GM18909 (cell line): ENCODE results near the gene SLC6A9.

Experiments
- ATAC-seq: cut with Tn5 transposase; IDR thresholded peaks from one replicate; pipeline ENCODE4 v1.9.1; 2021; ENCODE audit warnings: mild to moderate bottlenecking; ENCODE audit not compliant: unreplicated experiment, poor library complexity

SLC6A9 gene

DNA sequence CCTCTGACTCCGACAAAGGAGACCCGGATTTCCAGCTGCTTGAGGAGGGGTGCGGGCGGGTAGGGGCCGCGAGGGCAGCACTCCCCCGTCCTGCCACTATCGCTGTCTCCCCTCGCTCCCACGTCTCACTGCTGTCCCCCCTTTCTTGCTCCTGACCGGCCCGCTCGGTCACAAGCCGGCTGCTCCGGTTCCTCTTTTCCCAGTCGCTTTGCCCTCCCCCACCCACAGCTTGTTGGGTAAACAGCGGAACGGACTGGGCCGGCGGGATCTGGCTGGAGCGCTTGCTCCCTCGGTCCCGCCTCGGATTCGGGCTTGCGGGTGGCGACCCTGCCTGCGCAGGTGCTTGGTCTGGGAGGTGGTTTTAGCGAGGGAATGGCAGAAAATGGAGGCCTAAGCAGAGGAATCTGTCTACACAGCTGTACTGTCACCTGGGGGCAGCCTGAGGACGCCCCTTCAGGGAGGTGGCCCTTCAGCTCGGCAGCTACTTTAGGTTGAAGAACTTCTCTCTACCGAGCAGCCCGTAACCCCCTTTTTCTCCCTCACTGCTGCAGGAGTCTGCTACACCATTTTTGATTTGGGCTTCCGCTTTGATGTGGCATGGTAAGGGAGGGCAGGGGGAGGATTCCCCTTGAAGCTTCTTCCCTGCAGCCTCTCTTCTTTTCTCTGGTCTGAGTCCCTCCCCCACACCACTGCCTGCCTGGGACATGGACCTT, 55.9 kb downstream of the SLC6A9 start:
- no peak for ATAC-seq

DNA sequence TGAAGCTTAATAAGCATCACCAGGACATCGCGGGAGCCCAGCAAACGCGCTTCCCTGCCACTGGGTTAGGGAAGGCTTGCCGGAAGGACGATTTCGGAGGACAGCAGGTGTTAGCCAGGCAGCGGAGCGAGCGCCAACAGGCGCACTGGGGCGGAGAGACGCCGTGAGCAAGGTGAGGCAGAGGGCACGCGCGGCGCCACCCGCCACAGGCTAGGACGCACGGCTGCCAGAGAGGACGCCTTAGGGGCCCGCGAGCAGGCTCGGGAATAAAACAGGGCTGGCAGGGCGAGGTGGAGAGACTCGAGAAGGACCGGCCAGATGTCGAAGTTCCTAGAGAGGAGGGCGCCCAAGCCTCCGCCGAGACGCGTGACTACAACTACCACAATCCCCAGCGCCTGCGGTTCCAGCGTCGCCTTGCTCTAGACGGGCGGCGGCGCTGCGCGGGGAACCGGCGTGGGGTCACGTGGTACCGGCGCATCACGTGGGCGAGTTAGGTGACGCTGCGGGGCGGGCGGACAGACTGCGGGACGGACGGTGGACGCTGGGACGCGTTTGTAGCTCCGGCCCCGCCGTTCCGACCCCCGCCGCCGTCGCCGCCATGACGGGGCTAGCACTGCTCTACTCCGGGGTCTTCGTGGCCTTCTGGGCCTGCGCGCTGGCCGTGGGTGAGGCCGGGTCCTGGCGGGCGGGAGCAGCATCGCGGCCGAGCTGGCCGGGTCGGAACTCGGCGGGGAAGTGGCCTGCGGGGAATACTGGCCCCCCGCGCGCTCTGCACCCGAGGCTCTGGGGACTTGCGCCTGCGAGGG, 56.6 kb downstream of the SLC6A9 start, which contains the start of gene ATP6V0B:
Gene ATP6V0B (plus strand): TSS at position 518 of the 806 bp plus-strand sequence. CDS start 81 bp downstream, at position 599.
- ATAC-seq = peak; percentile 64

DNA sequence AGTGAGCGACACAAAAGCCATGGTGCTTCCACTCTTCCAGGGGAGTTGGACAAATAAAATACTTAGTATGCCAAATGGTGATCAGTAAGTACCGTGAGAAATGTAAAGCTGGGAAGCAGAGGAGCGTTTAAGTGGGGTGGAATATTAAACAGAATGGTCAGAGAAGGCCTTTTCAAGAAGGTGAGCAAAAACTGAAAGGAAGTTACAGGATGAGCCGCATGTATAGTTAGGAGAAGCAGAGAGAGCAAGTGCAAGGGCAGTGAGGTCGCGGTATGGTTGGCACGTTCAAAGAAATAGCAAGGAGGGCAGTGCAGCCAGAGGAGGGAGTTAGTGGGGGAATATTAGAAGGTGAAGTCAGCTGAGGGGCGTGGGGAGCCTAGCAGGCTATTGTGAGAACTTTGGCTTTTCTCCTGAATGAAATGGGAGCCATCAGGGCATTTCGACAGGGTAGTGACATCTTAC, 57.2 kb downstream of the SLC6A9 start:
- ATAC-seq = peak; percentile 1

DNA sequence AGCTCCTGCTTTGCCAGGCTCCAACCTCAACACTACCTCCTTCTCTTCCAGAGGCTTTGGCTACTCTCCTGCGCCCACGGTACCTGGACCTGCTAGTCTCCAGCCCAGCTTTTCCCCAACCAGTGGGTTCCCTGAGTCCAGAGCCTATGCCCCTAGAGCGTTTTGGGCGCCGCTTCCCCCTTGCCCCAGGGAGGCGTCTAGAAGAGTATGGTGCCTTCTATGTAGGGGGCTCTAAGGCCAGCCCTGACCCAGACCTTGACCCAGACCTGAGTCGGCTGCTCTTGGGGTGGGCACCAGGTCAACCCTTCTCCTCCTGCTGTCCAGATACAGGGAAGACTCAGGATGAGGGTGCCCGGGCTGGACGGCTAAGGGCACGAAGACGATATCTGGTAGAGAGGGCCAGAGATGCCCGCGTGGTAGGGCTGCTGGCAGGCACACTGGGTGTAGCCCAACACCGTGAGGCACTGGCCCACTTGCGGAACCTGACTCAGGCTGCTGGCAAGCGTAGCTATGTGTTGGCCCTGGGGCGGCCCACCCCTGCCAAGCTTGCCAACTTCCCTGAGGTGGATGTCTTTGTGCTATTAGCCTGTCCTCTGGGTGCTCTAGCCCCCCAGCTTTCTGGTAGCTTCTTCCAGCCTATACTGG, 59.8 kb downstream of the SLC6A9 start:
- ATAC-seq = no peak

DNA sequence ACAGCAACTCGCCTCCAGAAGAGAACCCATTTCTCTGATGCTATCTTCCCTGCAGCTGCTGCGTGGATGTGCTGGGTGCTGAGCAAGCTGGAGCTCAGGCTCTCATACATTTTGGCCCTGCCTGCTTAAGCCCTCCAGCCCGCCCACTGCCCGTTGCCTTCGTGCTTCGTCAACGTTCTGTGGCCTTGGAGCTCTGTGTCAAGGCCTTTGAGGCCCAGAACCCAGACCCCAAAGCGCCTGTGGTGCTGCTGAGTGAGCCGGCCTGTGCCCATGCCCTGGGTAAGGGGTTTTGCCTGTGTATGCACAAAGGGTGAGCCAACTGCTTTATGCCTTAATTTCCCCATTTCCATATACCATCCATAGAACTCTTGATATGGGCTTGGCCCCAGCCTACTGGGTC, 60.4 kb downstream of the SLC6A9 start:
- no peak for ATAC-seq

DNA sequence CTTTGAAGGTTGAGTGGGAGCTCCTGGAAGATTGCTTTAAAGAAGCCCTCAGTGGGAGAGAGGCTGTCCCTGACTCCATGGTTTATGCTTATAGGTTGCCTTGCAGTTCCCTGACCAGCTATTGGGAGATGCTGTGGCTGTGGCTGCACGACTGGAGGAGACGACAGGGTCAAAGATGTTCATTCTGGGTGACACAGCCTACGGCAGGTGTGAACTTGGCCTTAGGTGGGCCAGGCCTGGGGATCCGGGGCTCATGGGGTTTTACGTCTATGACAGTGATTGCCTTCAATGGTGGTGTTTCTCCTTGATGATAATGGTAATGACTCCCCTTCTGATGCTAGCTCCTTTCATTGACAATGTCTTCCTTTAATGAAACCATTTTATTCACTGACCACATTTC, 60.8 kb downstream of the SLC6A9 start:
- ATAC-seq = no peak

DNA sequence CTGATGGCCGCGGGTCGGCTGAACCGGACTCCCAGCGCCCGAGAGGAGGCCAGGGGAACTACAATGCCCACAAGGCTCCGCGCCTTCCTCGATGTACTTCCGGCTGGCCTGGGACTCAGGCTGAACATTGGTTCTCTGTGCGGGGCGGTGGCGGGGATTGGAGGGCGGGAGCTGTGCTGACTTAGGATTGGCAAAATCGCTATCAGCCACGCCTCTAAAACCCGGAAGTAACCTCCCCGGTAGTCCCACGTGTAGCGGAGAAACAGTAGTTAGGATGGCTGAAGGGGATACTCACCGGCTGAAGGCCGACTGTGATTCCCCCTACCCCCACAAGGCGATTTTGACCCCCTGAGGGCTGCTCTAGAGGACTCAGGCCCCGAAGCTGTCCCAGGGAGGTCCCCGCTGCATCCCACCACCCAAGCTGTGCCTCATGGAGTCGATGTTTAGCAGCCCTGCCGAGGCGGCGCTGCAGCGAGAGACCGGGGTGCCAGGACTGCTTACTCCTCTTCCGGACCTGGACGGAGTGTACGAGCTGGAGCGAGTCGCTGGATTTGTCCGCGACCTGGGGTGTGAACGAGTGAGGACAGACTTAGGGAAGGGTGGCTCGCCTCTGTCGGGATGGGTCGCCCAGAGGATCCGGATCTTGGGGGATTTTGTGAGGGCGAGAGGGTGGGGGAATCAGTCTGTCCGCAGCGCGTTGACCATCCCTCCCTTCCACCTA, 61.4 kb downstream of the SLC6A9 start, which contains the start of gene DPH2:
Gene DPH2 (plus strand): TSS at position 265 of the 721 bp plus-strand sequence. CDS start 166 bp downstream, at position 431.
- peak; percentile 82 for ATAC-seq

DNA sequence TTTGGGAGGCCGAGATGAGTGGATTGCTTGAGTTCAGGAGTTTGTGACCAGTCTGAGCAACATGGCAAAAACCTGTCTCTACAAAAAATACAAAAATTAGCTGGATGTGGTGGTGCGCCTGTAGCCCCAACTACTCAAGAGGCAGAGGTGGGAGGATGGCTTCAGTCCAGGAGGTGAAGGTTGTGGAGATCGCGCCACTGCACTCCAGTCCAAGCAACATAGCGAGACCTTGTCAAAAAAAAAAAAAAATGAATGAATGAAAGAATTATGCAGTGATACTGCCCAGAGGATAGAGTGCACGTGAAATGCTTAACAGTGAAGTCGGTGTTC, 61.9 kb downstream of the SLC6A9 start:
- ATAC-seq = no peak

DNA sequence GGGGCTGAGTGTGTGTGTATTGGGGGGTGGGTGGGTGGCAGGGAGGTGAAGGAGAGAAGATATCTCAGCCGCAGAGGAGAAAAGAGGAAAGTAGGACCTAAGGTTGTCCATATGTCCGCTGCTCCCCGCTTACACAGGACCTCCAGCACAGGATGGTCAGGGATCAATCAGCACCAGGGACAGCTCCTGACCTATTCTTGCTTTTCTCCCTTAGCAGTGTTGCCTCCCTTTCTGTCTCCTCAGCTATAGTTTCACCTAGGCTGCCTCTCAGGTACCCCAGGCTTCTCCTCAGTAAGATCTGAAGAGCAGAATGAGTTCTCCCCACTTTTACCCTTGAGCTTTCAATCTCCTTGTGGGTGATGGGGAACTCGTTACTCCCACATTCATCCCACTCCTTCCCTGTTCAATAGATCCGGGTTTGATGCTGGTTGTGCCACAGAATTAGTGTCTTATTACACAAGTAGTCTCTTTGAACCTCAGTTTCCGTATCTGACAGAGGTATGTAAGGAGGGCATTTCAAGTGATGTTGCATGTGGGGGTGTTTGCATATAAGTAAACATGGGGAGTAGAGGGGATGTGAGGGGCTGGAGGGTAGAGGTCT, 62.8 kb downstream of the SLC6A9 start:
- no peak for ATAC-seq

DNA sequence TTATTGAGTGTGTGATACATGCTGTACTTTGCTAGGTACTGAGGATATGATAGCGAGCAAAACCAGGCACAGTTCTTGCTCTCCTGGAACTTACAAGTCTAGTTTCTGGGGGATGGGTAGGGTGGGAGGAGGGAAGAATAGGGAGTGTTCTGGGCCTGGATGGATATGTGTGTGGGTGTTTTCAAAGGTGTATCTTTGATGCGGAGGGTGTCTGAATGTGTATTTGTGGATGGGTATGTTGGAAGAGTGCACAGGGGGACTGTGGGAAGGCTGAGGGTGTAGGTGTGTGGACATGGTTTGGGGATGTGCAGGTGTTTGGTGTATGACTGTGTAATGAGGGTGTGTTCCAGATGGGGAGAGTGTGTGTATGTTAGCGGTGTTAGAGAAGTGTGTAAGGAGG, 65.9 kb downstream of the SLC6A9 start:
- ATAC-seq = no peak

DNA sequence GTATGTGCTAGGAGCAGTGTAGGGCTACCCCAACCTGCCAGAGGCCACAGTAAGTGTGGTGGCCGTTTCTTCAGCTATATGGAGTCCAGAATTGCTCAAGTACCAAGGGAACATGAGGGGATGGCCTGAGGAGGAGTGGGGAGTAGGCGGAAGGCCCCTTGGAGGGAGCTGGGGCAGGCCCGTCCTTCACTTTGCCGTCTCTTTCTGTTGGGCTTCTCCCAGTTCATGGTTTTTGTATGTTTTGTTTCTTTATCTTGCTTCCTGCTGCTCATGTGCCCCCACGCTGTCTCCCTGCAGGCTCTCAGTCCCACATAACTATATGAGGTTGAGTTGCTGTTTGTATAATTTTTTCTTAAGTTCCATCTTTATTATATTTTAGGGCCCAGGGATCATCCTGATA, 67.4 kb downstream of the SLC6A9 start:
- ATAC-seq = no peak

DNA sequence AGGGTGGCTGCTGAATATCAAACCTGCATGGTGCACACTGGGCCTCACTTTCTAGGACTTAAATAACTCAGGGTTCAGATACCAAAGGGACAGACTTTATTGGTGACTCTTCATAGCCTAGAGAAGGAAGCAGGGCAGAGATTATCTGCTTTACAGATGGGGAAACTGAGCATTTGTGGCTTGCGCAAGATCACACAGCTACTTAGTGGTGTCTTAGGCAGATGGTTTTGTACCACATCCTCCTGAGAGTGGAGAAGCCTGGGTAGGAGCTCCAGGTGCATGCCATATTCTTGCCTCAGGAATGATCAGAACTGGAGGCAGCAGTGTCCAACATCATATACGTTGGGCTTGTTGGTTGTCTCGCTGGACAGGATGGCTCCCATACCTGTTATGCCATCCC, 68.3 kb downstream of the SLC6A9 start:
- no peak for ATAC-seq

DNA sequence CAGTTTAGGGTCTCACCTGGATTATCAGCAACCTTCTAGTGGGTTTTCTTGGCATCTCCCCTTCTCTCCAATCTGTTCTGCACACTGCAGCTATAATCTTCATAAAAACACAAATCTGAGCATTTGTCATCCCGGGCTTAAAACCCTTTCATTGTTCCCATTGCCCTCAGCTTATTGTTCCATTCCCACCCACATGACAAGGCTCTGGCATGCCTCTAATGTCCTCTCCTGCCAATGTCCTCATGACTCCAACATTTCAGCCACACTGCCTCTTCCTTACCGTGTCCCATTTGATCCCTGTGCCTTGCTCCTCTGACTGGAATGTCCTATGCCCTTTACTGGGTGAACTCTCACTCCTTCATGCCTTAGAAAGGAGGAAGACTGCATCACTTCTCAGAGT, 68.9 kb downstream of the SLC6A9 start:
- no peak for ATAC-seq

DNA sequence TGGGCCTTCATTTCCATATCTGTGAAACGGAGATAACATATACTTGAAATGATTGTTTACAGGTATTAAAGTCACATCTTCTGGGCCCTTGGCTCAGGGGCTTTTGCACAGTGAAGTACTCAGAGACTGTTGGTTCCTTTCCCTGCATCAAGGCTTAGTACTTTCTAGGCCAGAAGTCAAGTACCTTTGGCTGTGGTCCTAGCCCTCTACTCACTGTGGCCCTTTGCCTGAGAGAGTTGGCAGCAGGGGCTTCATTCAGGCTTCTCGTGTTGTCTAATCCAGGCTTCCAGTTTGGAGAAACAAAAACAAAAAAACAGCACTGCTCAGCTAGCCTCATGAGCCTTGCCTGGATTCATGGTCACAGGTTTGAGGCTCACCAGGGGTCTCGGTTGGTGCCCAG, 69.6 kb downstream of the SLC6A9 start:
- no peak for ATAC-seq

DNA sequence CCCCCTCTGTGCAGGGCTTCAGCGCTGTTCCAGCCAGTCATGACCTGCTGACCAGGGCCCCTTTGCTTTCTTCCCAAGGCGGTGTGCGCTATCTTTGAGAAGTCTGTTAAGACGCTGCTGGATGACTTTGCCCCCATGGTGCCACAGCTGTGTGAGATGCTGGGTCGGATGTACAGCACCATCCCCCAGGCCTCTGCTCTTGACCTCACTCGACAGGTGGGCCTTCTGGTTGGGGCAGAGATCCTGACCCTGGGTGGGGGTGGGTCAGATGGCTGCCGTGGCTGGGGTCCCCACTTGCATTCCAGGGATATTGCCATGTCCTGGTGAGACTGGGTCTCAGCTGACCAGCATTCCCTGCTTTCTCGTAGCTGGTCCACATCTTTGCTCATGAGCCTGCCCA, 70.5 kb downstream of the SLC6A9 start:
- ATAC-seq = no peak

DNA sequence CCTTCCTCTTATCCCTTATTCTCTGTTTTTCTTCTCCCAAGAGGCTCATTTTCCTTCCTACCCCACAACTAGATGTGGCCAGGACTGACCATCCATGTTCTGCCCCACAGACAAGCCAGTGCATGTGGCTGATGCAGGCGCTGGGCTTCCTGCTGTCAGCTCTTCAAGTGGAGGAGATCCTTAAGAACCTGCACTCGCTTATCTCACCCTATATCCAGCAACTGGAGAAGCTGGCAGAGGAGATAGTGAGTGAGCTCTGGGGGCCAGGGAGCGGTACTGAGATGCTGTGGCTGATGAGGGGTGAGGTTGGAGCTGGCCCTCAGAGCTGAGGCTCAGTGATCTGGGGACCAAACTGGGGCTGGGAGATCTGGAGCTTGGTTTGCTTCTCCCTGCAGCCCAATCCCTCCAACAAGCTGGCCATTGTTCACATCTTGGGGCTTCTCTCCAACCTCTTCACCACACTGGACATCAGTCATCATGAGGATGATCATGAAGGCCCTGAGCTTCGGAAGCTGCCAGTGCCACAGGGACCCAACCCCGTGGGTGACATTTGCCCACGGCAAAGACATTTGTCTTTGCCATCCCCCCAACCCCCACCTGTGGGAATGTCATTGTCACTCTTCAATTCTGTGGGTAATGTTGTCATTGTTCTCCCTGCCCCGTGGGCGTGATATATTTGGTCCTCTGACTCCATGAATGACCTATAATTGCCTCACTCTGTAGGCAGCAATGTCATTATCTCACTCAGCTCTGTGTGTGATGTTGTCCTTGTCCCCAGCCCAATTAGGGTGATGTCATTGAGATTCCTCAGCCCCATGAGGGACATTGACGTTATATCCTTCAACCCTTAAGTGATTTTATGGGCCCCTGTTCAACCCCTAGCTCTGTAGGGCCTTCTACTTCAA, 72.7 kb downstream of the SLC6A9 start:
- no peak for ATAC-seq

DNA sequence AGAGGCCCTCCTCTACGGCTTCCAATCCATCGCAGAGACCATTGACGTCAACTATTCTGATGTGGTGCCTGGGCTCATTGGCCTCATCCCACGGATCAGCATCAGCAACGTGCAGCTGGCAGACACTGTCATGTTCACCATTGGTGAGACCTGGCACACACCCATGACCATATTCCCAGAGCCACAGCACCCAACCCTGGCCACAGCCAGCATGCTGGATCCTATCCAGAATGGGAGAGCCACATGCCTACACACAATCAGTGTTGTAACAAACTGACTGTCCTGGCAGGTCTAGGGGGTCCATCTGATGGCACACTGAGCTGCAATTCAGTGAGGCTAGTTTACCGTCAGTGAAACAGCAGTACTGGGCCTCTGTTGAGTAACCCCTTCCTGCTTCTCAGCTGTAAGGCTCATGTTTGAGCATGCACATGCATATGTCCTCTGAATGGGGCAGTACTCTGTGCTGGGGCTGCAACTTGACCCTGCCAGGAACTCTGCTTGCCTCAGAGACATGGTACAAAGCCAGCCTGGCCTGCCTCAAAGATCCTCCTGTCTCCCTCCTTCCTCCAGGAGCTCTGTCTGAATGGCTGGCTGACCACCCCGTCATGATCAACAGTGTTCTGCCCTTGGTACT, 73.7 kb downstream of the SLC6A9 start:
- no peak for ATAC-seq

DNA sequence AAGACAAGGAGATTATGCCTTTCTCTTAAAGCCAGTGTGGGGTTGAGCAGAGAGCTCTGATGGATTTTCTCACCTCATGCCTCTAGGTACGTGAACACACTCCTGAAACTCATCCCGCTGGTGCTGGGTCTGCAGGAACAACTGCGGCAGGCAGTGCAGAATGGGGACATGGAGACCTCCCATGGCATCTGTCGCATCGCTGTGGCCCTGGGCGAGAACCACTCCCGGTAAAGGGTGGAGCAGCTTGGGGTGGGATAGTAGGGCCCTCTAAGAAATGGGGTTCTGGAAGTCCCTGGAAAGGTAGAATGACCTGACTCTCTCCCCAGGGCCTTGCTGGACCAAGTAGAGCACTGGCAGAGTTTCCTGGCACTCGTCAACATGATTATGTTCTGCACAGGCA, 75.0 kb downstream of the SLC6A9 start:
- no peak for ATAC-seq

DNA sequence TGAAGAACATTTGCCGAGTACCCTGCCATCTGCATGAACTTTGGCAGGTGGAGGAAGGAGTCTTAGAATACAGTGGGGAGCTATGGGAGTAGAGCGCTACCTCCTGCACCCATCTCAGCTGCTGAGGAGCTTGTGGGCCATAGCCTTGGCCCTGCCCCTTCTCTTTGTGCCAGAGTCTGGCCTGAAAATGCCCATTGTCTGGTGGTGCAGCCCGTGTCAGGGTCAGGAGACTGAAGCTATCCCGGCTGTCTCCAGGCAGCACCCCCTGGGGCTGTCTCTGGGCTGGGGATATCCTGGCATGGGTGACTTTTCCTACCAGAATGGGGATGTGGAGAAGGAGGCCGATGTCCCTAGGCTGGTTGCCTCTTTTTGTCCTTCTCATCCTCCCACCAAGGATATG, 77.2 kb downstream of the SLC6A9 start:
- no peak for ATAC-seq
